OCI-LY1 (cell line): ENCODE data around the gene SMPDL3A.
"Not testable (repeated sequence)": the region's sequence is repeated elsewhere in the genome, so short reads cannot be mapped to it uniquely, and the experiment has no call there.

Experiments
- H2AFZ ChIP-seq: fragments of 200-600 bp; sonication (generic), shearing (Covaris generic); 2 replicates; pipeline ENCODE4 v1.6.0; 2014; ENCODE audit warnings: antibody characterized with exemption, mild to moderate bottlenecking, low read length
- H3F3A ChIP-seq: fragments of 200-600 bp; sonication (generic), shearing (Covaris generic); 2 replicates; pipeline ENCODE4 v1.6.0; 2014; ENCODE audit warnings: mild to moderate bottlenecking, antibody characterized with exemption, low read length, moderate library complexity; ENCODE audit not compliant: insufficient read depth
- H3K27ac ChIP-seq: fragments of 200-600 bp; sonication (generic); 2 replicates; pipeline ENCODE4 v1.5.1; 2014; ENCODE audit warnings: low read length, mixed run types, mild to moderate bottlenecking, low read depth; ENCODE audit not compliant: poor library complexity, severe bottlenecking
- H3K27me3 ChIP-seq: fragments of 200-600 bp; sonication (generic); 2 replicates; pipeline ENCODE4 v1.6.0; 2014; ENCODE audit warnings: antibody characterized with exemption, mild to moderate bottlenecking, low read length, moderate library complexity; ENCODE audit not compliant: insufficient read depth
- H3K36me3 ChIP-seq: fragments of 200-600 bp; sonication (generic); 2 replicates; pipeline ENCODE4 v1.6.1; 2014; ENCODE audit warnings: mild to moderate bottlenecking, antibody characterized with exemption, low read length, moderate library complexity, mixed read lengths; ENCODE audit not compliant: insufficient read depth
- H3K4me1 ChIP-seq: fragments of 200-600 bp; sonication (generic); 2 replicates; pipeline ENCODE4 v1.5.1; 2014; ENCODE audit warnings: mild to moderate bottlenecking, low read length, moderate library complexity; ENCODE audit not compliant: insufficient read depth, severe bottlenecking
- H3K4me2 ChIP-seq: fragments of 200-600 bp; sonication (generic), shearing (Covaris generic); 2 replicates; pipeline ENCODE4 v1.6.1; 2014; ENCODE audit warnings: low read length
- H3K4me3 ChIP-seq: fragments of 200-600 bp; sonication (generic); 2 replicates; pipeline ENCODE4 v1.5.1; 2014; ENCODE audit warnings: low read length, low read depth, mild to moderate bottlenecking, mixed read lengths; ENCODE audit not compliant: poor library complexity, severe bottlenecking
- H3K79me2 ChIP-seq: fragments of 200-600 bp; shearing (Covaris generic); 2 replicates; pipeline ENCODE4 v1.6.1; 2016; ENCODE audit warnings: mixed run types, low read length, mixed read lengths; ENCODE audit not compliant: insufficient read depth
- H3K9ac ChIP-seq: fragments of 200-600 bp; sonication (generic), shearing (Covaris generic); 2 replicates; pipeline ENCODE4 v1.6.1; 2014; ENCODE audit warnings: mild to moderate bottlenecking, low read length, mixed read lengths
- H3K9me2 ChIP-seq: fragments of 200-600 bp; sonication (generic), shearing (Covaris generic); 2 replicates; pipeline ENCODE4 v1.6.1; 2014; ENCODE audit warnings: low read depth, mild to moderate bottlenecking, low read length, mixed read lengths
- H3K9me3 ChIP-seq: fragments of 200-600 bp; shearing (Covaris generic); 2 replicates; pipeline ENCODE4 v1.6.1; 2014; ENCODE audit warnings: low read length, mixed read lengths
- H4K20me1 ChIP-seq: fragments of 200-600 bp; sonication (generic), shearing (Covaris generic); 2 replicates; pipeline ENCODE4 v1.6.0; 2016; ENCODE audit warnings: mild to moderate bottlenecking, low read length; ENCODE audit not compliant: insufficient read depth
- CTCF ChIP-seq: fragments of 200-600 bp; sonication (generic), shearing (Covaris generic); IDR thresholded peaks from 2 replicates; pipeline ENCODE4 v1.5.1; 2017; ENCODE audit warnings: mild to moderate bottlenecking, antibody characterized with exemption, low read length, moderate library complexity, mixed read lengths
- EZH2 ChIP-seq: fragments of 200-600 bp; sonication (generic), shearing (Covaris generic); IDR thresholded peaks from 2 replicates; pipeline ENCODE4 v1.8.0; 2017; ENCODE audit warnings: borderline replicate concordance, mixed run types, mild to moderate bottlenecking, antibody characterized with exemption, low read length, moderate library complexity, mixed read lengths

Gene SMPDL3A

GRCh38 chr6:122789182-122790027 lies at the start of gene SMPDL3A:
Gene SMPDL3A, plus strand, starts transcription at chr6:122789258. Its CDS starts 89 bp downstream, at chr6:122789347.
- no peaks in the 10 kb centered on the region for H3K27me3 ChIP-seq
- H3K4me1 ChIP-seq, result no peaks in the 10 kb centered on the region
- H4K20me1 ChIP-seq, result no peaks in the 10 kb centered on the region
- TF ChIP-seq EZH2, result no peak
- TF ChIP-seq CTCF, result no peak
- H3K9ac ChIP-seq, result no peak within 1 kb of the TSS
- H2AFZ ChIP-seq, result no peak within 1 kb of the TSS
- no peak within 1 kb of the TSS for H3K27ac ChIP-seq
- H3F3A ChIP-seq, result no peaks in the 10 kb centered on the region
- no peaks in the 10 kb centered on the region for H3K9me2 ChIP-seq
- no peaks in the 10 kb centered on the region for H3K36me3 ChIP-seq
- peak within 1 kb of the TSS; percentile 3; the same call in 1 of the 2 replicates for H3K4me2 ChIP-seq
- no peaks in the 10 kb centered on the region for H3K9me3 ChIP-seq
- peak within 1 kb of the TSS; percentile 43 for H3K4me3 ChIP-seq
- H3K79me2 ChIP-seq, result no peaks in the 10 kb centered on the region

- no peak overlapping the region for H3K27ac ChIP-seq
- no peaks in the 10 kb centered on the region for H3K9me2 ChIP-seq
- TF ChIP-seq CTCF (no peak), EZH2 (no peak)
These were observed 49.0 kb upstream of the SMPDL3A start for GRCh38 chr6:122740091-122740490.

GRCh38 chr6:122740936-122741335 lies 48.1 kb upstream of the SMPDL3A start:
- no peak overlapping the region for H2AFZ ChIP-seq

More at GRCh38 chr6:122740091-122740490, 49.0 kb upstream of the SMPDL3A start:
- no peaks in the 10 kb centered on the region for H3K27me3 ChIP-seq
- H3K4me1 ChIP-seq, result no peaks in the 10 kb centered on the region
- no peaks in the 10 kb centered on the region for H4K20me1 ChIP-seq
- no peak overlapping the region for H3K4me2 ChIP-seq
- no peak overlapping the region for H2AFZ ChIP-seq
- no peak overlapping the region for H3K4me3 ChIP-seq
- no peaks in the 10 kb centered on the region for H3F3A ChIP-seq
- H3K79me2 ChIP-seq, result no peaks in the 10 kb centered on the region
- no peaks in the 10 kb centered on the region; the same call in 1 of the 2 replicates for H3K9me3 ChIP-seq
- H3K9ac ChIP-seq, result no peak overlapping the region
- no peaks in the 10 kb centered on the region for H3K36me3 ChIP-seq

GRCh38 chr6:122744247-122744646 lies 44.8 kb upstream of the SMPDL3A start:
- H3K27ac ChIP-seq, H3K27me3 ChIP-seq: not testable (repeated sequence)

More at GRCh38 chr6:122740936-122741335, 48.1 kb upstream of the SMPDL3A start:
- no peaks in the 10 kb centered on the region for H3F3A ChIP-seq
- H3K27ac ChIP-seq, result no peak overlapping the region
- H3K9me3 ChIP-seq, result no peaks in the 10 kb centered on the region; the same call in 1 of the 2 replicates
- H3K36me3 ChIP-seq, result no peaks in the 10 kb centered on the region
- no peak for TF ChIP-seq EZH2
- TF ChIP-seq CTCF, result no peak
- H3K27me3 ChIP-seq, result no peaks in the 10 kb centered on the region
- no peak overlapping the region for H3K9ac ChIP-seq
- no peaks in the 10 kb centered on the region for H3K79me2 ChIP-seq
- H3K4me3 ChIP-seq, result no peak overlapping the region
- no peaks in the 10 kb centered on the region for H4K20me1 ChIP-seq
- H3K9me2 ChIP-seq, result no peaks in the 10 kb centered on the region
- no peak overlapping the region for H3K4me2 ChIP-seq
- no peaks in the 10 kb centered on the region for H3K4me1 ChIP-seq

GRCh38 chr6:122744856-122745255 lies 44.2 kb upstream of the SMPDL3A start:
- not testable (repeated sequence) for H3K9me2 ChIP-seq, H3K27me3 ChIP-seq, H3F3A ChIP-seq

More at GRCh38 chr6:122744247-122744646, 44.8 kb upstream of the SMPDL3A start:
- not testable (repeated sequence) for H3K36me3 ChIP-seq, H3K4me3 ChIP-seq, H3K4me1 ChIP-seq, H2AFZ ChIP-seq, H3K79me2 ChIP-seq, H3K9me3 ChIP-seq, H4K20me1 ChIP-seq, H3F3A ChIP-seq, H3K9ac ChIP-seq, H3K9me2 ChIP-seq, H3K4me2 ChIP-seq

More at GRCh38 chr6:122744856-122745255, 44.2 kb upstream of the SMPDL3A start:
- not testable (repeated sequence) for H3K36me3 ChIP-seq, H3K27ac ChIP-seq, H3K4me3 ChIP-seq, H3K79me2 ChIP-seq, H2AFZ ChIP-seq, H3K4me2 ChIP-seq, H4K20me1 ChIP-seq, H3K4me1 ChIP-seq, H3K9ac ChIP-seq, H3K9me3 ChIP-seq
